Neural cell (in vitro differentiated cells): Measurements from ENCODE around the gene SNAPC2. TPM values are rescaled to one million over a fixed set of nuclear protein-coding genes. Genes with fewer than 3 reads are reported as not detected.

Source experiments
- H2AFZ ChIP-seq: fragments of 200-600, 300-800 bp; sonication (generic), shearing (Covaris generic); 2 replicates; pipeline ENCODE4 v1.6.0; 2014; ENCODE audit warnings: low read depth, mild to moderate bottlenecking, antibody characterized with exemption, low read length, moderate library complexity
- H3F3A ChIP-seq: fragments of 200-600 bp; shearing (Covaris generic); 2 replicates; pipeline ENCODE4 v1.6.1; 2016; ENCODE audit warnings: mild to moderate bottlenecking, moderate library complexity, mixed read lengths, antibody characterized with exemption, low read length; ENCODE audit not compliant: insufficient read depth, poor library complexity, severe bottlenecking
- H3K27ac ChIP-seq: fragments of 200-600, 300-800 bp; sonication (generic), shearing (Covaris generic); 2 replicates; pipeline ENCODE4 v1.5.1; 2014; ENCODE audit warnings: mild to moderate bottlenecking, low read length, moderate library complexity
- H3K27me3 ChIP-seq: fragments of 300-800, 200-600 bp; sonication (generic), shearing (Covaris generic); 2 replicates; pipeline ENCODE4 v1.6.0; 2014; ENCODE audit warnings: mild to moderate bottlenecking, low read depth, low read length, moderate library complexity; ENCODE audit not compliant: insufficient read depth
- H3K36me3 ChIP-seq: fragments of 300-800, 200-600 bp; sonication (generic), shearing (Covaris generic); 2 replicates; pipeline ENCODE4 v1.5.1; 2014; ENCODE audit warnings: mild to moderate bottlenecking, antibody characterized with exemption, low read length, moderate library complexity; ENCODE audit not compliant: insufficient read depth
- H3K4me2 ChIP-seq: fragments of 300-800, 200-600 bp; sonication (generic), shearing (Covaris generic); 2 replicates; pipeline ENCODE4 v1.6.0; 2014; ENCODE audit warnings: mild to moderate bottlenecking, low read length
- H3K4me3 ChIP-seq: fragments of 300-800, 200-600 bp; sonication (generic), shearing (Covaris generic); 2 replicates; pipeline ENCODE4 v1.5.1; 2014; ENCODE audit warnings: mild to moderate bottlenecking, low read length, moderate library complexity
- H3K79me2 ChIP-seq: fragments of 200-600 bp; shearing (Covaris generic); replicated peaks from 2 replicates; pipeline ENCODE4 v1.6.0; 2014; ENCODE audit warnings: mild to moderate bottlenecking, low read length, moderate library complexity; ENCODE audit not compliant: insufficient read depth
- H3K9ac ChIP-seq: fragments of 300-800, 200-600 bp; sonication (generic), shearing (Covaris generic); 2 replicates; pipeline ENCODE4 v1.6.1; 2016; ENCODE audit warnings: mild to moderate bottlenecking, low read length, mixed read lengths
- H3K9me2 ChIP-seq: fragments of 200-600 bp; shearing (Covaris generic); 2 replicates; pipeline ENCODE4 v1.6.1; 2016; ENCODE audit warnings: mild to moderate bottlenecking, low read length, mixed read lengths; ENCODE audit not compliant: insufficient read depth
- H3K9me3 ChIP-seq: fragments of 200-600, 300-800 bp; sonication (generic), shearing (Covaris generic); 2 replicates; pipeline ENCODE4 v1.6.1; 2016; ENCODE audit warnings: mild to moderate bottlenecking, mixed run types, low read length, moderate library complexity, mixed read lengths
- H4K20me1 ChIP-seq: fragments of 200-600 bp; shearing (Covaris generic); 2 replicates; pipeline ENCODE4 v1.6.1; 2016; ENCODE audit warnings: mild to moderate bottlenecking, mixed run types; ENCODE audit not compliant: insufficient read depth
- EP300 ChIP-seq: fragments of 450-650 bp; conservative IDR thresholded peaks from 2 replicates; pipeline ENCODE4 v1.6.1; 2014; ENCODE audit warnings: antibody characterized with exemption, mild to moderate bottlenecking, moderate library complexity; ENCODE audit not compliant: poor library complexity, severe bottlenecking
- EZH2 ChIP-seq: fragments of 200-600, 300-800 bp; shearing (Covaris generic), sonication (generic); IDR thresholded peaks from 2 replicates; pipeline ENCODE4 v1.6.1; 2014; ENCODE audit warnings: antibody characterized with exemption, low read length, borderline replicate concordance, mild to moderate bottlenecking; ENCODE audit not compliant: insufficient read depth, poor library complexity, severe bottlenecking
- MXI1 ChIP-seq: fragments of 450-650 bp; conservative IDR thresholded peaks from 2 replicates; pipeline ENCODE4 v1.6.1; 2014; ENCODE audit warnings: antibody characterized with exemption, mild to moderate bottlenecking; ENCODE audit not compliant: poor library complexity, severe bottlenecking
- POLR2AphosphoS5 ChIP-seq: IDR thresholded peaks from 2 replicates; pipeline ENCODE4 v1.6.1; 2012
- RAD21 ChIP-seq: fragments of 450-650 bp; conservative IDR thresholded peaks from 2 replicates; pipeline ENCODE4 v1.6.1; 2014; ENCODE audit warnings: antibody characterized with exemption, mild to moderate bottlenecking, moderate library complexity
- SMC3 ChIP-seq: fragments of 450-650 bp; conservative IDR thresholded peaks from 2 replicates; pipeline ENCODE4 v1.6.1; 2014; ENCODE audit warnings: antibody characterized with exemption, mild to moderate bottlenecking, moderate library complexity; ENCODE audit not compliant: poor library complexity
- TAF1 ChIP-seq: IDR thresholded peaks from 2 replicates; pipeline ENCODE4 v1.6.1; 2012; ENCODE audit warnings: low read depth
- polyA plus RNA-seq: library from polyadenylated mRNA; depleted of rRNA; stranded (reverse); fragments of >200 nt; gene quantifications from 2 replicates; pipeline ENCODE4 v1.2.3, GENCODE V29; 2014
- TF ChIP-seq, protein P1 (sequence below): fragments of 450-650 bp; IDR thresholded peaks from 2 replicates; pipeline ENCODE4 v1.5.1; 2014; ENCODE audit warnings: antibody characterized with exemption, mild to moderate bottlenecking, moderate library complexity; ENCODE audit not compliant: poor library complexity, severe bottlenecking
- TF ChIP-seq, protein P2 (sequence below): IDR thresholded peaks from 2 replicates; pipeline ENCODE4 v1.6.1; 2012; ENCODE audit warnings: borderline replicate concordance

Gene SNAPC2
- polyA plus RNA-seq, 1 donor from 2014 or later, result 12.8 TPM

DNA sequence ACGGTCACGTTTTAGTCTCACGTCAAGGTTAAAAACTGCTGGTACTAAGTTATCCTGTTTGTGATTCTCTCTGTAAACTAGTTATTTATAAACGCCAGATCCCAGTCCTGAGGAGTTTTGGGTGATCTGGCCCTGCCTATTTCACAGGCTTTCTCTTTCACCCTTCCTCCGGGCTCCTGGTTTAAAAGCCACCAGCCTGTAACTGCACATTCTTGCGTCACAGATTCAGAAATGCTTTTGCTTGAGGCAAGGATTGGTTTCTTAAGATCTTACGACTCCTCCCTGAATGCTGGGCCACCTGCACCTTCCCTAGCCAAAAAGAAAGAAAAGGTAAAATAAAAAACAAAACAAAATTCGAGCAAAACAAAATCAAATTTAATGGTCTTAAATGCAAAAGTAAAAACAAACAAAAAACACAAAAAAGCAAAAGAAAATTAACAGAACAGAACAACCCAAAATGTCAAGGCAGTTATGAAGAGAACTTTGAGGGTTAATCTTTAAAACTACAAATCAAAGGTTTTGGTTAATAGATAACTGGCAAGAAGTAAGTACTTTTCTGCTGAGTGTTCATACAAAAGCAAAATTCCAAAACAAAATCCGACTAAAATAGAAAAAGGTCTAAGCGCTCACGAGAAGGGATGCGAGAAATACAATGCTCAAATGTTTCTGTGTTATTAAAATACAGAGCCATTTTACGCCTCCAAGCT lies 41.9 kb downstream of the SNAPC2 start:
- TF ChIP-seq SMC3, result no peak
- no peak for TF ChIP-seq EZH2
- TF ChIP-seq, protein P1, sequence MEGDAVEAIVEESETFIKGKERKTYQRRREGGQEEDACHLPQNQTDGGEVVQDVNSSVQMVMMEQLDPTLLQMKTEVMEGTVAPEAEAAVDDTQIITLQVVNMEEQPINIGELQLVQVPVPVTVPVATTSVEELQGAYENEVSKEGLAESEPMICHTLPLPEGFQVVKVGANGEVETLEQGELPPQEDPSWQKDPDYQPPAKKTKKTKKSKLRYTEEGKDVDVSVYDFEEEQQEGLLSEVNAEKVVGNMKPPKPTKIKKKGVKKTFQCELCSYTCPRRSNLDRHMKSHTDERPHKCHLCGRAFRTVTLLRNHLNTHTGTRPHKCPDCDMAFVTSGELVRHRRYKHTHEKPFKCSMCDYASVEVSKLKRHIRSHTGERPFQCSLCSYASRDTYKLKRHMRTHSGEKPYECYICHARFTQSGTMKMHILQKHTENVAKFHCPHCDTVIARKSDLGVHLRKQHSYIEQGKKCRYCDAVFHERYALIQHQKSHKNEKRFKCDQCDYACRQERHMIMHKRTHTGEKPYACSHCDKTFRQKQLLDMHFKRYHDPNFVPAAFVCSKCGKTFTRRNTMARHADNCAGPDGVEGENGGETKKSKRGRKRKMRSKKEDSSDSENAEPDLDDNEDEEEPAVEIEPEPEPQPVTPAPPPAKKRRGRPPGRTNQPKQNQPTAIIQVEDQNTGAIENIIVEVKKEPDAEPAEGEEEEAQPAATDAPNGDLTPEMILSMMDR, result no peak
- TF ChIP-seq MXI1, result no peak
- no peak for TF ChIP-seq RAD21
- Histone ChIP-seq H3K4me2 (no peak overlapping the region), H3K9me2 (no peaks in the 10 kb centered on the region), H3F3A (no peaks in the 10 kb centered on the region), H3K9me3 (no peaks in the 10 kb centered on the region), H4K20me1 (no peaks in the 10 kb centered on the region), H3K4me3 (no peak overlapping the region), H3K27ac (no peak overlapping the region), H3K36me3 (no peaks in the 10 kb centered on the region), H3K27me3 (no peaks in the 10 kb centered on the region), H2AFZ (no peak overlapping the region), H3K9ac (no peak overlapping the region), H3K79me2 (no peaks in the 10 kb centered on the region)

DNA sequence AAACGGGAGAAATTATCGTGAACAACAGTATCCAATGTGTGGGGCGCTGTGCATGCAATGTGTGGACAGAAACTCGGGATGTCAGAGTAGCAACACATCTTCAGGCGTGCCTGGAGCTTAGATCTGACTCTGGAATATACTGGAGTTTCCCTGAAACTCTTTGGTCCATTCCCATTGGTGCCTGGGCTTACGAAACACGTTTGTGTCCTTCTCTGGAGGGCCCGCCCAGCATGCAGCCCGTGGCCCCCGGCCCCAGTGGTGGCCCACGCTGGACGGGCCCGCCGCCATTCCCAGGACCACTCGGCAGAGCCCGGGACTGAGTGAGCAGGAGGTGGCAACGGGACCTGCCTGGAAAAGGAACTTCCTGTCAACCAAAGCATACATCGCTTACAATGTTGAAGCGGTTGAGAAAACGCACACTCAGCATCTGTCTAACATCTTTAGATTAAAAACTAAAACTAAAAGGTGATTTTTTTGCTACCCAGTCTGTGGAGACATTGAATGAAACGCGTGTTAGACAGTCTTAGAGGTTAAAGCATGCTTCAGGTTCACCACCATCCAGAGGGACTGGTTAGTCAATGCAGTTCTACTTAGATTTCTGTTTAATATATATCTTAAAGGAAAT lies 42.6 kb downstream of the SNAPC2 start:
- no peaks in the 10 kb centered on the region for H3K27me3 ChIP-seq
- no peak overlapping the region for H3K9ac ChIP-seq
- H3K27ac ChIP-seq, result no peak overlapping the region
- H3F3A ChIP-seq, result no peaks in the 10 kb centered on the region
- H3K4me3 ChIP-seq, result no peak overlapping the region
- H3K9me2 ChIP-seq, result no peaks in the 10 kb centered on the region
- TF ChIP-seq EP300 (no peak), SMC3 (no peak), MXI1 (no peak), RAD21 (no peak), TAF1 (no peak), EZH2 (no peak), POLR2AphosphoS5 (no peak)
- TF ChIP-seq, protein P2, sequence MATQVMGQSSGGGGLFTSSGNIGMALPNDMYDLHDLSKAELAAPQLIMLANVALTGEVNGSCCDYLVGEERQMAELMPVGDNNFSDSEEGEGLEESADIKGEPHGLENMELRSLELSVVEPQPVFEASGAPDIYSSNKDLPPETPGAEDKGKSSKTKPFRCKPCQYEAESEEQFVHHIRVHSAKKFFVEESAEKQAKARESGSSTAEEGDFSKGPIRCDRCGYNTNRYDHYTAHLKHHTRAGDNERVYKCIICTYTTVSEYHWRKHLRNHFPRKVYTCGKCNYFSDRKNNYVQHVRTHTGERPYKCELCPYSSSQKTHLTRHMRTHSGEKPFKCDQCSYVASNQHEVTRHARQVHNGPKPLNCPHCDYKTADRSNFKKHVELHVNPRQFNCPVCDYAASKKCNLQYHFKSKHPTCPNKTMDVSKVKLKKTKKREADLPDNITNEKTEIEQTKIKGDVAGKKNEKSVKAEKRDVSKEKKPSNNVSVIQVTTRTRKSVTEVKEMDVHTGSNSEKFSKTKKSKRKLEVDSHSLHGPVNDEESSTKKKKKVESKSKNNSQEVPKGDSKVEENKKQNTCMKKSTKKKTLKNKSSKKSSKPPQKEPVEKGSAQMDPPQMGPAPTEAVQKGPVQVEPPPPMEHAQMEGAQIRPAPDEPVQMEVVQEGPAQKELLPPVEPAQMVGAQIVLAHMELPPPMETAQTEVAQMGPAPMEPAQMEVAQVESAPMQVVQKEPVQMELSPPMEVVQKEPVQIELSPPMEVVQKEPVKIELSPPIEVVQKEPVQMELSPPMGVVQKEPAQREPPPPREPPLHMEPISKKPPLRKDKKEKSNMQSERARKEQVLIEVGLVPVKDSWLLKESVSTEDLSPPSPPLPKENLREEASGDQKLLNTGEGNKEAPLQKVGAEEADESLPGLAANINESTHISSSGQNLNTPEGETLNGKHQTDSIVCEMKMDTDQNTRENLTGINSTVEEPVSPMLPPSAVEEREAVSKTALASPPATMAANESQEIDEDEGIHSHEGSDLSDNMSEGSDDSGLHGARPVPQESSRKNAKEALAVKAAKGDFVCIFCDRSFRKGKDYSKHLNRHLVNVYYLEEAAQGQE, result no peak
- TF ChIP-seq, protein P1, result no peak
- H3K9me3 ChIP-seq, result no peaks in the 10 kb centered on the region
- H3K4me2 ChIP-seq, result no peak overlapping the region
- H3K36me3 ChIP-seq, result no peaks in the 10 kb centered on the region
- H2AFZ ChIP-seq, result no peak overlapping the region
- H3K79me2 ChIP-seq, result no peaks in the 10 kb centered on the region
- no peaks in the 10 kb centered on the region for H4K20me1 ChIP-seq
